ENCODE results near the gene CDK14.

The CDK14 gene

GRCh38 chr7:91020636-91021385 is 424.7 kb downstream of the CDK14 start:
- no peak overlapping the region for H2AK5ac ChIP-seq (ENCODE audit: low read length)

GRCh38 chr7:91021956-91022355 is 425.8 kb downstream of the CDK14 start:
- H2AFZ ChIP-seq (ENCODE audit: insufficient read depth, low read length, poor library complexity) = no peak overlapping the region
- H2AK5ac ChIP-seq (ENCODE audit: low read length) = no peak overlapping the region
- H3K27me3 ChIP-seq (ENCODE audit: insufficient read depth, low read length) = no peaks in the 10 kb centered on the region
- H4K12ac ChIP-seq (ENCODE audit: low read depth, low read length) = no peak overlapping the region
- H3K9me3 ChIP-seq (ENCODE audit: insufficient read depth, low read depth, low read length) = no peaks in the 10 kb centered on the region
- no peaks in the 10 kb centered on the region for H3K79me1 ChIP-seq (ENCODE audit: low read length)
- H3K4ac ChIP-seq (ENCODE audit: low read depth, low read length) = no peak overlapping the region
- no peak overlapping the region for H3K14ac ChIP-seq (ENCODE audit: low read length)
- H3K4me2 ChIP-seq (ENCODE audit: low read length) = no peak overlapping the region
- no peak overlapping the region for H2BK12ac ChIP-seq (ENCODE audit: low read length)
- H3K18ac ChIP-seq (ENCODE audit: low read length) = no peak overlapping the region
- H4K91ac ChIP-seq (ENCODE audit: low read depth, low read length) = no peak overlapping the region
- H3K9ac ChIP-seq (ENCODE audit: low read length) = no peak overlapping the region
- no peak overlapping the region for H3K4me3 ChIP-seq (ENCODE audit: low read depth, low read length)
- no peak overlapping the region for H3K27ac ChIP-seq (ENCODE audit: low read depth, low read length)
- no peak for DNase-seq
- H4K8ac ChIP-seq (ENCODE audit: low read depth, low read length) = no peak overlapping the region
- WGBS (ENCODE audit: extremely low coverage, insufficient coverage, insufficient read length) = no CpG with 5 or more reads among the region's 1 CpG
- no peaks in the 10 kb centered on the region for H3K36me3 ChIP-seq (ENCODE audit: control insufficient read depth in 1 of 2, insufficient read depth in 2 of 2, low read length in 2 of 2)
- no peak overlapping the region for H2BK120ac ChIP-seq (ENCODE audit: insufficient read depth, low read length, poor library complexity)
- H3K79me2 ChIP-seq (ENCODE audit: control insufficient read depth, insufficient read depth, low read length, poor library complexity) = no peaks in the 10 kb centered on the region
- H2BK5ac ChIP-seq (ENCODE audit: low read depth, low read length, poor library complexity) = no peak overlapping the region
- no peak overlapping the region for H3K23ac ChIP-seq (ENCODE audit: low read length)
- peaks cover 0 to 3% of the 10 kb centered on the region in 2 experiments for H3K4me1 ChIP-seq (ENCODE audit: control insufficient read depth in 1 of 2, insufficient read depth in 2 of 2, low read length in 2 of 2)

More at GRCh38 chr7:91020636-91021385, 424.7 kb downstream of the CDK14 start:
- Histone ChIP-seq H3K79me1 (ENCODE audit: low read length) (no peaks in the 10 kb centered on the region), H4K8ac (ENCODE audit: low read depth, low read length) (no peak overlapping the region), H3K36me3 (ENCODE audit: control insufficient read depth in 1 of 2, insufficient read depth in 2 of 2, low read length in 2 of 2) (no peaks in the 10 kb centered on the region), H3K18ac (ENCODE audit: low read length) (no peak overlapping the region), H4K12ac (ENCODE audit: low read depth, low read length) (no peak overlapping the region), H3K27ac (ENCODE audit: low read depth, low read length) (no peak overlapping the region), H2BK120ac (ENCODE audit: insufficient read depth, low read length, poor library complexity) (no peak overlapping the region), H3K79me2 (ENCODE audit: control insufficient read depth, insufficient read depth, low read length, poor library complexity) (no peaks in the 10 kb centered on the region), H3K9ac (ENCODE audit: low read length) (no peak overlapping the region), H3K27me3 (ENCODE audit: insufficient read depth, low read length) (no peaks in the 10 kb centered on the region), H2AFZ (ENCODE audit: insufficient read depth, low read length, poor library complexity) (no peak overlapping the region), H4K91ac (ENCODE audit: low read depth, low read length) (no peak overlapping the region), H3K4me1 (ENCODE audit: control insufficient read depth in 1 of 2, insufficient read depth in 2 of 2, low read length in 2 of 2) (peaks cover 0 to 3% of the 10 kb centered on the region in 2 experiments), H3K4me3 (ENCODE audit: low read depth, low read length) (no peak overlapping the region), H3K23ac (ENCODE audit: low read length) (no peak overlapping the region), H2BK12ac (ENCODE audit: low read length) (no peak overlapping the region), H3K4ac (ENCODE audit: low read depth, low read length) (no peak overlapping the region), H3K14ac (ENCODE audit: low read length) (no peak overlapping the region), H3K4me2 (ENCODE audit: low read length) (no peak overlapping the region), H3K9me3 (ENCODE audit: insufficient read depth, low read depth, low read length) (no peaks in the 10 kb centered on the region), H2BK5ac (ENCODE audit: low read depth, low read length, poor library complexity) (no peak overlapping the region)
- WGBS (ENCODE audit: extremely low coverage, insufficient coverage, insufficient read length) = no CpG with 5 or more reads among the region's 3 CpGs
- DNase-seq = no peak

GRCh38 chr7:91025906-91026390 is 429.8 kb downstream of the CDK14 start:
- H2BK5ac ChIP-seq (ENCODE audit: low read depth, low read length, poor library complexity) = no peak overlapping the region
- no peak overlapping the region for H4K91ac ChIP-seq (ENCODE audit: low read depth, low read length)
- H2AK5ac ChIP-seq (ENCODE audit: low read length) = no peak overlapping the region
- H3K4ac ChIP-seq (ENCODE audit: low read depth, low read length) = no peak overlapping the region
- H3K14ac ChIP-seq (ENCODE audit: low read length) = no peak overlapping the region
- no peak overlapping the region for H2AFZ ChIP-seq (ENCODE audit: insufficient read depth, low read length, poor library complexity)
- no peaks in the 10 kb centered on the region for H3K79me1 ChIP-seq (ENCODE audit: low read length)
- H4K8ac ChIP-seq (ENCODE audit: low read depth, low read length) = no peak overlapping the region
- no peak overlapping the region for H3K27ac ChIP-seq (ENCODE audit: low read depth, low read length)
- DNase-seq = no peak
- no peaks in the 10 kb centered on the region for H3K36me3 ChIP-seq (ENCODE audit: control insufficient read depth in 1 of 2, insufficient read depth in 2 of 2, low read length in 2 of 2)
- H3K18ac ChIP-seq (ENCODE audit: low read length) = no peak overlapping the region
- no peak overlapping the region for H3K9ac ChIP-seq (ENCODE audit: low read length)
- H3K79me2 ChIP-seq (ENCODE audit: control insufficient read depth, insufficient read depth, low read length, poor library complexity) = no peaks in the 10 kb centered on the region
- no peak overlapping the region for H2BK120ac ChIP-seq (ENCODE audit: insufficient read depth, low read length, poor library complexity)
- H3K4me2 ChIP-seq (ENCODE audit: low read length) = no peak overlapping the region
- H3K4me1 ChIP-seq (ENCODE audit: control insufficient read depth in 1 of 2, insufficient read depth in 2 of 2, low read length in 2 of 2) = peaks cover 0 to 3% of the 10 kb centered on the region in 2 experiments
- no CpG with 5 or more reads among the region's 2 CpGs for WGBS (ENCODE audit: extremely low coverage, insufficient coverage, insufficient read length)
- H2BK12ac ChIP-seq (ENCODE audit: low read length) = no peak overlapping the region
- no peak overlapping the region for H4K12ac ChIP-seq (ENCODE audit: low read depth, low read length)
- H3K27me3 ChIP-seq (ENCODE audit: insufficient read depth, low read length) = no peaks in the 10 kb centered on the region
- no peak overlapping the region for H3K23ac ChIP-seq (ENCODE audit: low read length)
- H3K9me3 ChIP-seq (ENCODE audit: insufficient read depth, low read depth, low read length) = no peaks in the 10 kb centered on the region
- H3K4me3 ChIP-seq (ENCODE audit: low read depth, low read length) = no peak overlapping the region

- Histone ChIP-seq H3K27me3 (ENCODE audit: insufficient read depth, low read length) (no peaks in the 10 kb centered on the region), H2BK120ac (ENCODE audit: insufficient read depth, low read length, poor library complexity) (no peak overlapping the region), H4K8ac (ENCODE audit: low read depth, low read length) (no peak overlapping the region), H3K9ac (ENCODE audit: low read length) (no peak overlapping the region), H2AFZ (ENCODE audit: insufficient read depth, low read length, poor library complexity) (no peak overlapping the region), H3K23ac (ENCODE audit: low read length) (no peak overlapping the region), H3K14ac (ENCODE audit: low read length) (no peak overlapping the region), H2AK5ac (ENCODE audit: low read length) (no peak overlapping the region), H3K36me3 (ENCODE audit: control insufficient read depth in 1 of 2, insufficient read depth in 2 of 2, low read length in 2 of 2) (no peaks in the 10 kb centered on the region), H2BK12ac (ENCODE audit: low read length) (no peak overlapping the region), H3K9me3 (ENCODE audit: insufficient read depth, low read depth, low read length) (no peaks in the 10 kb centered on the region), H4K12ac (ENCODE audit: low read depth, low read length) (no peak overlapping the region), H3K4me1 (ENCODE audit: control insufficient read depth in 1 of 2, insufficient read depth in 2 of 2, low read length in 2 of 2) (no peaks in the 10 kb centered on the region), H2BK5ac (ENCODE audit: low read depth, low read length, poor library complexity) (no peak overlapping the region), H3K4me3 (ENCODE audit: low read depth, low read length) (no peak overlapping the region), H4K91ac (ENCODE audit: low read depth, low read length) (no peak overlapping the region), H3K4me2 (ENCODE audit: low read length) (no peak overlapping the region), H3K79me2 (ENCODE audit: control insufficient read depth, insufficient read depth, low read length, poor library complexity) (no peaks in the 10 kb centered on the region), H3K18ac (ENCODE audit: low read length) (no peak overlapping the region), H3K79me1 (ENCODE audit: low read length) (no peaks in the 10 kb centered on the region), H3K4ac (ENCODE audit: low read depth, low read length) (no peak overlapping the region), H3K27ac (ENCODE audit: low read depth, low read length) (no peak overlapping the region)
- DNase-seq = no peak
These were observed 433.6 kb downstream of the CDK14 start for GRCh38 chr7:91029688-91030087.
